GM12878 (cell line): ENCODE data around the gene ZNF652. TPM values are rescaled to one million over a fixed set of nuclear protein-coding genes. Genes with fewer than 3 reads are reported as not detected.

Source experiments
- ATAC-seq: fragments of 200-7000 bp; cut with Tn5 transposase; 3 replicates; pipeline ENCODE4 v1.9.1; 2020; ENCODE audit warnings: mild to moderate bottlenecking, moderate library complexity
- BruUV-seq: library from RNA; stranded (reverse); fragments of 400-500 nt; replicated peaks from 2 replicates; lab custom pipeline; 2021; lab: Mats Ljungman, UMichigan
- CTCF ChIA-PET: fragments of 300-600 bp; sonication (Branson Sonifier 250); formaldehyde crosslinking; extraction: SDS; loops from one replicate; lab custom pipeline; 2021; ENCODE audit warnings: inconsistent platforms; lab: Yijun Ruan, JAX
- POLR2A ChIA-PET: fragments of 350-600 bp; formaldehyde crosslinking; extraction: SDS; loops from one replicate; lab custom pipeline; 2021; ENCODE audit warnings: inconsistent platforms; lab: Charles Lee
- RAD21 ChIA-PET: fragments of 300-600 bp; sonication (Branson Sonifier 250); formaldehyde crosslinking; loops from one replicate; lab custom pipeline; 2023; ENCODE audit warnings: antibody characterized with exemption; ENCODE audit not compliant: unreplicated experiment; lab: Charles Lee
- SMC1A ChIA-PET: fragments of 300-600 bp; sonication (Branson Sonifier 250); formaldehyde crosslinking; loops from one replicate; lab custom pipeline; 2023; ENCODE audit not compliant: unreplicated experiment, uncharacterized antibody; lab: Charles Lee
- DNase-seq: peaks from one replicate; pipeline ENCODE4 v3.0.0-alpha.2; 2011; ENCODE audit warnings: low read depth, low spot score
- FAIRE-seq: peaks from 3 replicates; lab custom pipeline; 2011; peaks lifted over from hg19 to GRCh38; lab: Jason Lieb, UNC
- H2AFZ ChIP-seq: 2 replicates; pipeline ENCODE4 v1.6.0; 2011; ENCODE audit warnings: low read depth, low read length, control low read depth; ENCODE audit not compliant: control insufficient read depth
- H3K27ac ChIP-seq: 2 replicates; pipeline ENCODE4 v1.5.1; 2011; ENCODE audit warnings: control low read depth; ENCODE audit not compliant: control insufficient read depth, insufficient read depth
- H3K27me3 ChIP-seq, 2 experiments: replicated peaks in 1 of 2; 2 replicates each; pipeline versions ENCODE4 v1.6.0 to v1.6.1; 2011; ENCODE audit warnings: low read length in 1 of 2; ENCODE audit not compliant: control insufficient read depth in 2 of 2, insufficient read depth in 2 of 2
- H3K36me3 ChIP-seq, 2 experiments: 2 replicates each; pipeline ENCODE4 v1.5.1; 2011; ENCODE audit warnings: low read length in 1 of 2; ENCODE audit not compliant: control insufficient read depth in 2 of 2, insufficient read depth in 2 of 2
- H3K4me1 ChIP-seq: 2 replicates; pipeline ENCODE4 v1.6.1; 2011; ENCODE audit warnings: mild to moderate bottlenecking, low read length, moderate library complexity, mixed read lengths; ENCODE audit not compliant: control insufficient read depth, insufficient read depth
- H3K4me2 ChIP-seq: 2 replicates; pipeline ENCODE4 v1.6.0; 2011; ENCODE audit warnings: control low read depth; ENCODE audit not compliant: control insufficient read depth, insufficient read depth
- H3K4me3 ChIP-seq: fragments of 200-600 bp; sonication (generic); 2 replicates; pipeline ENCODE4 v1.5.1; 2016
- H3K79me2 ChIP-seq: 2 replicates; pipeline ENCODE4 v1.6.0; 2011; ENCODE audit warnings: low read length; ENCODE audit not compliant: control insufficient read depth, insufficient read depth
- H3K9ac ChIP-seq: 2 replicates; pipeline ENCODE4 v1.8.0; 2011; ENCODE audit warnings: low read length, control low read depth, mixed read lengths; ENCODE audit not compliant: control insufficient read depth, insufficient read depth
- H3K9me3 ChIP-seq: replicated peaks from 3 replicates; pipeline ENCODE4 v1.5.1; 2011; ENCODE audit warnings: mild to moderate bottlenecking, low read length; ENCODE audit not compliant: control insufficient read depth, insufficient read depth
- H4K20me1 ChIP-seq: 2 replicates; pipeline ENCODE4 v1.6.0; 2011; ENCODE audit not compliant: control insufficient read depth, insufficient read depth
- BCLAF1 ChIP-seq: fragments of 450-650 bp; IDR thresholded peaks from 2 replicates; pipeline ENCODE4 v1.6.1; 2017; ENCODE audit warnings: antibody characterized with exemption, mild to moderate bottlenecking, moderate library complexity
- FOXM1 ChIP-seq: IDR thresholded peaks from 2 replicates; pipeline ENCODE4 v1.6.1; 2012; ENCODE audit warnings: low read depth, mild to moderate bottlenecking, inconsistent platforms, low read length, moderate library complexity
- MLLT1 ChIP-seq: fragments of 450-650 bp; IDR thresholded peaks from 2 replicates; pipeline ENCODE4 v1.6.1; 2016; ENCODE audit warnings: mild to moderate bottlenecking
- NR2F1 ChIP-seq: fragments of 450-650 bp; conservative IDR thresholded peaks from 2 replicates; pipeline ENCODE4 v1.6.1; 2017; ENCODE audit warnings: mild to moderate bottlenecking
- TCF12 ChIP-seq: IDR thresholded peaks from 2 replicates; pipeline ENCODE4 v1.6.1; 2011; ENCODE audit warnings: low read depth, mild to moderate bottlenecking, low read length
- ZBTB33 ChIP-seq: fragments of 450-650 bp; IDR thresholded peaks from 2 replicates; pipeline ENCODE4 v1.6.1; 2017; ENCODE audit warnings: mild to moderate bottlenecking
- WGBS: methylation state at CpG from one replicate; pipeline ENCODE4 v1.1.6; 2016; ENCODE audit warnings: low lambda C conversion rate; ENCODE audit not compliant: insufficient replicate concordance, insufficient coverage; ENCODE audit errors: missing lambda C conversion rate; 5-methylcytosine and 5-hydroxymethylcytosine counted together
- in situ Hi-C: fragments of 300-500 bp; cut with MboI; formaldehyde crosslinking; loops from 9 replicates; pipeline ENCODE4 v1.14.3; 2018; ENCODE audit warnings: mixed read lengths
- intact Hi-C: fragments of 100-400 bp; cut with micrococcal nuclease; formaldehyde crosslinking; loops from one replicate; pipeline ENCODE4 v1.14.2; 2022; ENCODE audit not compliant: unreplicated experiment
- polyA plus RNA-seq, 11 experiments: library from polyadenylated mRNA; depleted of rRNA in 4 of 11; unstranded in 6 of 11; stranded (reverse) in 5 of 11; fragments of >200 nt; fragmentation: Nextera tagmentation in 4 of 11; fragmentation: Illumina TruSeq in 1 of 11; extraction: Ambion mirVana in 4 of 11; extraction: Trizol in 1 of 11; gene quantifications; 1 replicate in 1 of 11; 2 replicates in 10 of 11; pipeline versions ENCODE4 v1.2.1 to v1.2.3, GENCODE V29; 2011 to 2016; ENCODE audit warnings: inconsistent platforms in 2 of 11, missing spikeins in 2 of 11, low read depth in 1 of 11
- total RNA-seq, 4 experiments: library from RNA; depleted of rRNA in 3 of 4; stranded (reverse); fragments of >200 nt in 3 of 4; fragmentation: Illumina TruSeq in 1 of 4; extraction: Trizol in 1 of 4; gene quantifications; 2 replicates each; pipeline versions ENCODE4 v1.2.1 to v1.2.3, GENCODE V29; 2013 to 2021

Gene ZNF652
- total and polyA plus RNA-seq, 10 of the 15 experiments (the other 5 are each of a cell fraction or from before 2014, with no cell fraction given) = 3.4 to 13.1 (median 8.7) TPM

GRCh38 chr17:49267912-49268311, 94.1 kb downstream of the ZNF652 start:
- Histone ChIP-seq H3K9ac (no peak overlapping the region), H3K9me3 (no peaks in the 10 kb centered on the region), H3K27me3 (no peaks in the 10 kb centered on the region; a peak in 1 of 4 replicates), H3K4me2 (no peak overlapping the region), H3K27ac (no peak overlapping the region), H4K20me1 (no peaks in the 10 kb centered on the region), H3K36me3 (no peaks in the 10 kb centered on the region), H3K4me1 (no peaks in the 10 kb centered on the region)
- no TSS peak for BruUV-seq
- DNase-seq = no peak
- no peak for ATAC-seq
- SMC1A ChIA-PET = no interaction called here
- POLR2A ChIA-PET = interaction anchor here (0.5 kb wide), 1 partner anchor 536 kb away, joined by 3 read pairs; no protein-coding TSS in a partner anchor
- CTCF ChIA-PET = no interaction called here
- in situ Hi-C loops = no loop called here
- RAD21 ChIA-PET = interaction anchor here (0.6 kb wide), 1 partner anchor 213 kb away, joined by 3 read pairs; no protein-coding TSS in a partner anchor
- no peak for TF ChIP-seq FOXM1
- TF ChIP-seq NR2F1 = no peak
- TF ChIP-seq, all 136 proteins: peak for 0
- WGBS = 18% methylated on average over 3 of the region's 3 CpGs
- no peak for FAIRE-seq
- H3K4me3 ChIP-seq = no peak overlapping the region
- H3K79me2 ChIP-seq = no peaks in the 10 kb centered on the region
- H2AFZ ChIP-seq = no peak overlapping the region
- intact Hi-C loops = no loop called here

- H3K4me2 ChIP-seq = no peak overlapping the region
- no peak for TF ChIP-seq BCLAF1
- no peak for TF ChIP-seq ZBTB33
- no peak for TF ChIP-seq TCF12
- no peak for TF ChIP-seq MLLT1
- CTCF ChIA-PET = no interaction called here
- no peaks in the 10 kb centered on the region for H3K9me3 ChIP-seq
- no peaks in the 10 kb centered on the region for H3K4me1 ChIP-seq
- SMC1A ChIA-PET = no interaction called here
- BruUV-seq = no TSS peak
- ATAC-seq = no peak
- POLR2A ChIA-PET = no interaction called here
- H3K9ac ChIP-seq = no peak overlapping the region
- H3K27me3 ChIP-seq = no peaks in the 10 kb centered on the region; a peak in 2 of 4 replicates
- H3K36me3 ChIP-seq = no peaks in the 10 kb centered on the region
- intact Hi-C loops = no loop called here
- WGBS = 71% methylated on average over 2 of the region's 2 CpGs
- in situ Hi-C loops = no loop called here
- H3K4me3 ChIP-seq = no peak overlapping the region
- DNase-seq = no peak
- FAIRE-seq = no peak
- RAD21 ChIA-PET = no interaction called here
- no peak overlapping the region for H3K27ac ChIP-seq
- no peaks in the 10 kb centered on the region for H3K79me2 ChIP-seq
- H2AFZ ChIP-seq = no peak overlapping the region
- H4K20me1 ChIP-seq = no peaks in the 10 kb centered on the region
Measured at GRCh38 chr17:49266233-49266632, 95.8 kb downstream of the ZNF652 start.
